Fibroblast of pulmonary artery (primary cell): ENCODE results near the gene ZBTB16.

Source experiments
- DNase-seq: peaks from one replicate; pipeline ENCODE4 v3.0.0-alpha.2; 2010; ENCODE audit warnings: low read depth
- H3K4me3 ChIP-seq: replicated peaks from 2 replicates; pipeline ENCODE4 v1.5.1; 2011; ENCODE audit warnings: low read depth, mild to moderate bottlenecking, control low read depth, low read length, moderate library complexity
- TF ChIP-seq, protein P1 (sequence below): IDR thresholded peaks from 2 replicates; pipeline ENCODE4 v1.5.1; 2011; ENCODE audit warnings: mild to moderate bottlenecking, control low read depth, low read length, inconsistent platforms; ENCODE audit errors: missing control alignments

Gene ZBTB16

DNA sequence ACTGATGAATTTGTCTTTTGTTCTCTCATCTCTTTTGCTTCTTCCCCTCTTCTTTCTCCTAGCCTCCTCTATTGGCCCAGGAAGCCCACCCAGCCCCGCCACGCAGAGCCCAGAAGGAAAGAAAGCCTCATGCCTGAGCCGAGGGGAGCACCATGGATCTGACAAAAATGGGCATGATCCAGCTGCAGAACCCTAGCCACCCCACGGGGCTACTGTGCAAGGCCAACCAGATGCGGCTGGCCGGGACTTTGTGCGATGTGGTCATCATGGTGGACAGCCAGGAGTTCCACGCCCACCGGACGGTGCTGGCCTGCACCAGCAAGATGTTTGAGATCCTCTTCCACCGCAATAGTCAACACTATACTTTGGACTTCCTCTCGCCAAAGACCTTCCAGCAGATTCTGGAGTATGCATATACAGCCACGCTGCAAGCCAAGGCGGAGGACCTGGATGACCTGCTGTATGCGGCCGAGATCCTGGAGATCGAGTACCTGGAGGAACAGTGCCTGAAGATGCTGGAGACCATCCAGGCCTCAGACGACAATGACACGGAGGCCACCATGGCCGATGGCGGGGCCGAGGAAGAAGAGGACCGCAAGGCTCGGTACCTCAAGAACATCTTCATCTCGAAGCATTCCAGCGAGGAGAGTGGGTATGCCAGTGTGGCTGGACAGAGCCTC lies 3.8 kb downstream of the ZBTB16 start:
- TF ChIP-seq, protein P1, sequence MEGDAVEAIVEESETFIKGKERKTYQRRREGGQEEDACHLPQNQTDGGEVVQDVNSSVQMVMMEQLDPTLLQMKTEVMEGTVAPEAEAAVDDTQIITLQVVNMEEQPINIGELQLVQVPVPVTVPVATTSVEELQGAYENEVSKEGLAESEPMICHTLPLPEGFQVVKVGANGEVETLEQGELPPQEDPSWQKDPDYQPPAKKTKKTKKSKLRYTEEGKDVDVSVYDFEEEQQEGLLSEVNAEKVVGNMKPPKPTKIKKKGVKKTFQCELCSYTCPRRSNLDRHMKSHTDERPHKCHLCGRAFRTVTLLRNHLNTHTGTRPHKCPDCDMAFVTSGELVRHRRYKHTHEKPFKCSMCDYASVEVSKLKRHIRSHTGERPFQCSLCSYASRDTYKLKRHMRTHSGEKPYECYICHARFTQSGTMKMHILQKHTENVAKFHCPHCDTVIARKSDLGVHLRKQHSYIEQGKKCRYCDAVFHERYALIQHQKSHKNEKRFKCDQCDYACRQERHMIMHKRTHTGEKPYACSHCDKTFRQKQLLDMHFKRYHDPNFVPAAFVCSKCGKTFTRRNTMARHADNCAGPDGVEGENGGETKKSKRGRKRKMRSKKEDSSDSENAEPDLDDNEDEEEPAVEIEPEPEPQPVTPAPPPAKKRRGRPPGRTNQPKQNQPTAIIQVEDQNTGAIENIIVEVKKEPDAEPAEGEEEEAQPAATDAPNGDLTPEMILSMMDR, result no peak
- DNase-seq, result no peak
- H3K4me3 ChIP-seq, result peak overlapping the region; percentile 92

DNA sequence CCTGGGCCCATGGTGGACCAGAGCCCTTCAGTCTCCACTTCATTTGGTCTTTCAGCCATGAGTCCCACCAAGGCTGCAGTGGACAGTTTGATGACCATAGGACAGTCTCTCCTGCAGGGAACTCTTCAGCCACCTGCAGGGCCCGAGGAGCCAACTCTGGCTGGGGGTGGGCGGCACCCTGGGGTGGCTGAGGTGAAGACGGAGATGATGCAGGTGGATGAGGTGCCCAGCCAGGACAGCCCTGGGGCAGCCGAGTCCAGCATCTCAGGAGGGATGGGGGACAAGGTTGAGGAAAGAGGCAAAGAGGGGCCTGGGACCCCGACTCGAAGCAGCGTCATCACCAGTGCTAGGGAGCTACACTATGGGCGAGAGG lies 4.3 kb downstream of the ZBTB16 start:
- TF ChIP-seq, protein P1, result no peak
- H3K4me3 ChIP-seq, result no peak overlapping the region
- no peak for DNase-seq

DNA sequence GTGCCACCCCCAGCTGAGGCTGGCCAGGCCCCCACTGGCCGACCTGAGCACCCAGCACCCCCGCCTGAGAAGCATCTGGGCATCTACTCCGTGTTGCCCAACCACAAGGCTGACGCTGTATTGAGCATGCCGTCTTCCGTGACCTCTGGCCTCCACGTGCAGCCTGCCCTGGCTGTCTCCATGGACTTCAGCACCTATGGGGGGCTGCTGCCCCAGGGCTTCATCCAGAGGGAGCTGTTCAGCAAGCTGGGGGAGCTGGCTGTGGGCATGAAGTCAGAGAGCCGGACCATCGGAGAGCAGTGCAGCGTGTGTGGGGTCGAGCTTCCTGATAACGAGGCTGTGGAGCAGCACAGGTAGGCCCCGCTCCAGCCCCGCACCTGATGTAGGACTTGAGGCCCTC lies 4.7 kb downstream of the ZBTB16 start:
- H3K4me3 ChIP-seq, result peak overlapping the region; percentile 36
- TF ChIP-seq, protein P1, result no peak
- no peak for DNase-seq

DNA sequence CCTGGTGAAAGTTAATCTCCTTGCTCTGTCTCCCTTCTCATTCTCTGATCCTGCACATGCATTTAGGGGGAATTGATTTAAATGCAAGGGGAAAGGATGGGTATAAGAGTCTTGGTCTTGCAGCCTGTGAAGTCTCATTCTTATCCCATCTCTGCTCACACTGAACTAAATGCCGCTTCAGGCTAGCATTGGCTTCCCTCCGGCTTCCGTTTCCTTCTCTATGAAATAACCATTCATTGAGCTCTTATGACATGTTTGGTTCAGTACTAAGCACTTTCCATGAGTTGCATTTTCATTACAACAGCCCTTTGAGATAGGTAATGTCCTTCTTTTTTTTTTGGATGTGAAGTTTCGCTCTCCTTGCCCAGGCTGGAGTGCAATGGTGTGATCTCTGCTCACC lies 5.6 kb downstream of the ZBTB16 start:
- DNase-seq, result no peak
- H3K4me3 ChIP-seq, result peak overlapping the region; percentile 36
- TF ChIP-seq, protein P1, result no peak

DNA sequence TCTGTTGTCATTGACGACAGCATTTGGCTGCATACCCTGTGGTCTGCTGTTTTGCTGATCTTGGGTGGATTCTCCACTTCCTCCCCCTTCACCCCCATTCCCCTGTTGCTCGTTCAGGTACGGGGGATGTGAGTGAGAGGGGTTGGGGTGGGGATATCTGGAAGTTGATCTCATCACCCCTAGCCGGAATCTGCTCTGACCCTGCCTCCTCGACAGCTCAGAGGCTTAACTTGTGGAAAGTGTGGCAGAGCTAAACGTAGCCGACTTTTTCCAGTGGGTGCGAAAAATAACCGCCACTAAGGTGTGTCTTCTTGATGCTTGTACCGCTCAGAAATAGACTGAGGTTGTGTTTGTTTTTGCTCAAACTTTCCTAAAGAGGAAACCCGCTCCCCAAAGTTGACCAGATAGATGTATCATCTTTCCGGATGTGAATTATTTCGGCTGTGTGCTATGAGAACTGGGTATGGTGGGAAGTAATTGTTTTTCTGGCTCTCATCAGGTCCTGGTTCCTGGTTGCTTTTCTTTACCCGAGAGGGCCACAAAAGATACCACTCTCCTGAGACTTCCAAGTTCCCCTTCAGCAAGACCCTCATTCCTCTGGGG lies 6.6 kb downstream of the ZBTB16 start:
- peak overlapping the region; percentile 24 for H3K4me3 ChIP-seq
- no peak for DNase-seq
- TF ChIP-seq, protein P1, result no peak

DNA sequence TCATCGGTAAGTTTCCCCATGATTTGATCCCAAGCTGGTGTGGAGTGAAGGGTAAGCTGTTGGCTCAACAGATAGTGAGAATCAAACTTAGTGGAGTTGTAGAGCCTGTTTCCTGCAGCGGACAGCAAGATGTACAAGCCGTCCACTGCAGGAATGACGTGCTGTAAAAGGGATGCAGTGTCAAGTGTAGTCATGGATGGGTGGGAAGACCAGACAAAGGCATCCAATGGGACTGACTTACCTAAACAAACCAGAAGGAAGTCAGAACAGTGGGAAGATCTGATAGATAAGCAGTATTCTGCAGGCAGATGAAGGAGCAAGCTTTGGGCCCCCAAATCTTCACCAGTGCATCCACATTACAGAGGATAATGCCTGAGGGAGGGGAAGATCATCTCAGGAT lies 8.8 kb downstream of the ZBTB16 start:
- TF ChIP-seq, protein P1, result no peak
- H3K4me3 ChIP-seq, result no peak overlapping the region
- DNase-seq, result no peak
